Measurements from ENCODE around the gene SYT1. TPM values are rescaled to one million over a fixed set of nuclear protein-coding genes. Genes with fewer than 3 reads are reported as not detected.

The SYT1 gene
- total and polyA plus RNA-seq, 4 donors, result 0.53 to 0.84 (median 0.64) TPM

DNA sequence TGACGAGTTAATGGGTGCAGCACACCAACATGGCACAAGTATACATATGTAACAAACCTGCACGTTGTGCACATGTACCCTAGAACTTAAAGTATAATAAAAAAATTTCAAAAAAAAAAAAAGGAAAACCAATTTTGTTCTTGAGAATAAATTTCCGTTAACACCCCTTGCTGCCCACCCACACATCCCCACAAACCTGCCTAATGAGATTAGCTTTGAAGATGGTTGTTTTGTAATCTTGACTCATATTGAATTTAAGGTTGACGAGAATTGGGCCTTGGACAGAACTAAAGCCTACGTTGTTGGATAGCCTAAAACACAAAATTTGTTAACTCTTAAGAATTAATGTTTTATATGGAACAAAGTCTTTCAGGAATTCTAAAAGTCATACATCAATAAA is 52.9 kb downstream of the SYT1 start (continued):
- TF ChIP-seq, protein P1, sequence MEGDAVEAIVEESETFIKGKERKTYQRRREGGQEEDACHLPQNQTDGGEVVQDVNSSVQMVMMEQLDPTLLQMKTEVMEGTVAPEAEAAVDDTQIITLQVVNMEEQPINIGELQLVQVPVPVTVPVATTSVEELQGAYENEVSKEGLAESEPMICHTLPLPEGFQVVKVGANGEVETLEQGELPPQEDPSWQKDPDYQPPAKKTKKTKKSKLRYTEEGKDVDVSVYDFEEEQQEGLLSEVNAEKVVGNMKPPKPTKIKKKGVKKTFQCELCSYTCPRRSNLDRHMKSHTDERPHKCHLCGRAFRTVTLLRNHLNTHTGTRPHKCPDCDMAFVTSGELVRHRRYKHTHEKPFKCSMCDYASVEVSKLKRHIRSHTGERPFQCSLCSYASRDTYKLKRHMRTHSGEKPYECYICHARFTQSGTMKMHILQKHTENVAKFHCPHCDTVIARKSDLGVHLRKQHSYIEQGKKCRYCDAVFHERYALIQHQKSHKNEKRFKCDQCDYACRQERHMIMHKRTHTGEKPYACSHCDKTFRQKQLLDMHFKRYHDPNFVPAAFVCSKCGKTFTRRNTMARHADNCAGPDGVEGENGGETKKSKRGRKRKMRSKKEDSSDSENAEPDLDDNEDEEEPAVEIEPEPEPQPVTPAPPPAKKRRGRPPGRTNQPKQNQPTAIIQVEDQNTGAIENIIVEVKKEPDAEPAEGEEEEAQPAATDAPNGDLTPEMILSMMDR (IDR thresholded peaks at IDR 0.05; ENCODE audit: low read depth, low read length, missing input control), result no peak
- no peak for TF ChIP-seq JUND (IDR thresholded peaks at IDR 0.05)
- no peak for TF ChIP-seq TAF1 (conservative IDR thresholded peaks at IDR 0.05)
- TF ChIP-seq FOXA2 (IDR thresholded peaks at IDR 0.05), result no peak
- TF ChIP-seq RXRA (IDR thresholded peaks at IDR 0.05), result no peak
- TF ChIP-seq, protein P2, sequence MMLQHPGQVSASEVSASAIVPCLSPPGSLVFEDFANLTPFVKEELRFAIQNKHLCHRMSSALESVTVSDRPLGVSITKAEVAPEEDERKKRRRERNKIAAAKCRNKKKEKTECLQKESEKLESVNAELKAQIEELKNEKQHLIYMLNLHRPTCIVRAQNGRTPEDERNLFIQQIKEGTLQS (IDR thresholded peaks at IDR 0.05), result no peak
- no peak for TF ChIP-seq FOXA1 (IDR thresholded peaks at IDR 0.05)

DNA sequence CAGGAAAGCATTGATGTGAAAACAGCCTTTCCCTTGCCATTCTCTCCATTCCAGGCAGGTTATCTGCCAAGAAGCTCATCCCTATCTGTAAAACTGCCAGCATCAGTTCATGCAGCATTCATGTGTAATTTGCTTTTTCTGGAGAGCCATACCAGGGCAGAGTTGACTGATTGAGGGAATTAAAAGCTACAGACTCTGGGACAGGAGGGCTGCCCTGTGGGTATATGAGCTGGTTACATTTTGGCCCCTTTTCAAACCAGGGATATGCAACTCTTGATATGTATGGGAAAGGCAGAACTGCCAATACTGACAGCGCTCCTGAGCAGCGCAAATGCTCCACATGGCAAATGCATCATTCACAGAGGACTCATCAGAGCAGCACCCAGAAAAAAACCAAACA is 53.7 kb downstream of the SYT1 start:
- no peaks in the 10 kb centered on the region for H3K4me1 ChIP-seq (ENCODE audit: control insufficient read depth in 4 of 4, insufficient read depth in 4 of 4, low read length in 3 of 4)
- no peak for DNase-seq (ENCODE audit: low spot score)
- H3K9me3 ChIP-seq (ENCODE audit: control insufficient read depth in 4 of 4, low read length in 3 of 4), result no peaks in the 10 kb centered on the region
- no peak overlapping the region for H3K4me3 ChIP-seq (ENCODE audit: low read depth in 1 of 3, low read length in 3 of 3)
- TF ChIP-seq RAD21 (IDR thresholded peaks at IDR 0.05) (no peak), GABPA (IDR thresholded peaks at IDR 0.05 in 1 of 2, conservative IDR thresholded peaks at IDR 0.05 in 1 of 2) (no peak), HNF4G (IDR thresholded peaks at IDR 0.05) (no peak), SP1 (IDR thresholded peaks at IDR 0.05) (no peak), TAF1 (conservative IDR thresholded peaks at IDR 0.05) (no peak), NR2F2 (IDR thresholded peaks at IDR 0.05) (no peak), FOXA1 (IDR thresholded peaks at IDR 0.05) (no peak), RXRA (IDR thresholded peaks at IDR 0.05) (no peak), JUND (IDR thresholded peaks at IDR 0.05) (no peak), EGR1 (IDR thresholded peaks at IDR 0.05; ENCODE audit: low read depth in 2 of 2) (no peak)
- TF ChIP-seq, protein P3, sequence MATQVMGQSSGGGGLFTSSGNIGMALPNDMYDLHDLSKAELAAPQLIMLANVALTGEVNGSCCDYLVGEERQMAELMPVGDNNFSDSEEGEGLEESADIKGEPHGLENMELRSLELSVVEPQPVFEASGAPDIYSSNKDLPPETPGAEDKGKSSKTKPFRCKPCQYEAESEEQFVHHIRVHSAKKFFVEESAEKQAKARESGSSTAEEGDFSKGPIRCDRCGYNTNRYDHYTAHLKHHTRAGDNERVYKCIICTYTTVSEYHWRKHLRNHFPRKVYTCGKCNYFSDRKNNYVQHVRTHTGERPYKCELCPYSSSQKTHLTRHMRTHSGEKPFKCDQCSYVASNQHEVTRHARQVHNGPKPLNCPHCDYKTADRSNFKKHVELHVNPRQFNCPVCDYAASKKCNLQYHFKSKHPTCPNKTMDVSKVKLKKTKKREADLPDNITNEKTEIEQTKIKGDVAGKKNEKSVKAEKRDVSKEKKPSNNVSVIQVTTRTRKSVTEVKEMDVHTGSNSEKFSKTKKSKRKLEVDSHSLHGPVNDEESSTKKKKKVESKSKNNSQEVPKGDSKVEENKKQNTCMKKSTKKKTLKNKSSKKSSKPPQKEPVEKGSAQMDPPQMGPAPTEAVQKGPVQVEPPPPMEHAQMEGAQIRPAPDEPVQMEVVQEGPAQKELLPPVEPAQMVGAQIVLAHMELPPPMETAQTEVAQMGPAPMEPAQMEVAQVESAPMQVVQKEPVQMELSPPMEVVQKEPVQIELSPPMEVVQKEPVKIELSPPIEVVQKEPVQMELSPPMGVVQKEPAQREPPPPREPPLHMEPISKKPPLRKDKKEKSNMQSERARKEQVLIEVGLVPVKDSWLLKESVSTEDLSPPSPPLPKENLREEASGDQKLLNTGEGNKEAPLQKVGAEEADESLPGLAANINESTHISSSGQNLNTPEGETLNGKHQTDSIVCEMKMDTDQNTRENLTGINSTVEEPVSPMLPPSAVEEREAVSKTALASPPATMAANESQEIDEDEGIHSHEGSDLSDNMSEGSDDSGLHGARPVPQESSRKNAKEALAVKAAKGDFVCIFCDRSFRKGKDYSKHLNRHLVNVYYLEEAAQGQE (IDR thresholded peaks at IDR 0.05), result no peak
- TF ChIP-seq, protein P4, sequence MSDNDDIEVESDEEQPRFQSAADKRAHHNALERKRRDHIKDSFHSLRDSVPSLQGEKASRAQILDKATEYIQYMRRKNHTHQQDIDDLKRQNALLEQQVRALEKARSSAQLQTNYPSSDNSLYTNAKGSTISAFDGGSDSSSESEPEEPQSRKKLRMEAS (IDR thresholded peaks at IDR 0.05), result no peak
- TF ChIP-seq, protein P2 (IDR thresholded peaks at IDR 0.05), result no peak
- TF ChIP-seq, protein P5, sequence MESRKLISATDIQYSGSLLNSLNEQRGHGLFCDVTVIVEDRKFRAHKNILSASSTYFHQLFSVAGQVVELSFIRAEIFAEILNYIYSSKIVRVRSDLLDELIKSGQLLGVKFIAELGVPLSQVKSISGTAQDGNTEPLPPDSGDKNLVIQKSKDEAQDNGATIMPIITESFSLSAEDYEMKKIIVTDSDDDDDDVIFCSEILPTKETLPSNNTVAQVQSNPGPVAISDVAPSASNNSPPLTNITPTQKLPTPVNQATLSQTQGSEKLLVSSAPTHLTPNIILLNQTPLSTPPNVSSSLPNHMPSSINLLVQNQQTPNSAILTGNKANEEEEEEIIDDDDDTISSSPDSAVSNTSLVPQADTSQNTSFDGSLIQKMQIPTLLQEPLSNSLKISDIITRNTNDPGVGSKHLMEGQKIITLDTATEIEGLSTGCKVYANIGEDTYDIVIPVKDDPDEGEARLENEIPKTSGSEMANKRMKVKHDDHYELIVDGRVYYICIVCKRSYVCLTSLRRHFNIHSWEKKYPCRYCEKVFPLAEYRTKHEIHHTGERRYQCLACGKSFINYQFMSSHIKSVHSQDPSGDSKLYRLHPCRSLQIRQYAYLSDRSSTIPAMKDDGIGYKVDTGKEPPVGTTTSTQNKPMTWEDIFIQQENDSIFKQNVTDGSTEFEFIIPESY (IDR thresholded peaks at IDR 0.05), result no peak
- H3K9ac ChIP-seq (ENCODE audit: low read depth in 1 of 2, low read length in 2 of 2), result no peak overlapping the region
- H3K27me3 ChIP-seq (ENCODE audit: control insufficient read depth in 4 of 4, insufficient read depth in 4 of 4, low read length in 3 of 4), result no peaks in the 10 kb centered on the region
- H3K36me3 ChIP-seq (ENCODE audit: control insufficient read depth in 4 of 4, insufficient read depth in 3 of 4, low read depth in 1 of 4, low read length in 3 of 4), result no peaks in the 10 kb centered on the region
- 93% methylated on average over 2 of the region's 2 CpGs for WGBS
- H3K27ac ChIP-seq (ENCODE audit: low read depth in 1 of 2, low read length in 2 of 2), result no peak overlapping the region

Data from liver (tissue), 9 donors.